ENCODE results near the gene ALG12.

The ALG12 gene

DNA sequence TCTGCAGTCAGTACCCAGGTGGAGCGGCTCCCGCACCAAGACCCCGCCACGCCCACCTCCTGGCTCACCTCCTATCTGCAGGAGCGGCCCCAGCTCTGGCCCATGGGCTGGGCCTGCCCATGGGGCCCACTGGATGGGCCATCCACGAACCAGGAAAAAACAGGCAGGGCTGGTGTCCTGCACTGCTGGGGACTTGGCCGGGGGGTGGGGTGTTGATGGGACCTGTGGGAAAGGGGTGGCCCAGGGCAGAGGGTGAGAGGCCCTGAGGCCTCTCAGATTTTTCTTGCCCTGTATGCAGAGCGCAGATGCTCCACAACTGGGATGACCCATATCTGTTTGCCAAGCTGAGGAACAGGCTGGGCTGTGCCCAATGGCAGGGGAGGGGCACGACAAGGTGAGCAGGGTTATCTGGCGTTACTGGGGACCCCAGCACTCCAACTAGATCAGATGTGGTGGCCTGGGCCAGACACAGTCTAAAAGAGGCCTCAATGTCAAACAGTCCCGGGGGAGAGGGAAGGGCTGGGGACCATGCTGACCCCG, 39.7 kb upstream of the ALG12 start:
- no peak for DNase-seq

DNA sequence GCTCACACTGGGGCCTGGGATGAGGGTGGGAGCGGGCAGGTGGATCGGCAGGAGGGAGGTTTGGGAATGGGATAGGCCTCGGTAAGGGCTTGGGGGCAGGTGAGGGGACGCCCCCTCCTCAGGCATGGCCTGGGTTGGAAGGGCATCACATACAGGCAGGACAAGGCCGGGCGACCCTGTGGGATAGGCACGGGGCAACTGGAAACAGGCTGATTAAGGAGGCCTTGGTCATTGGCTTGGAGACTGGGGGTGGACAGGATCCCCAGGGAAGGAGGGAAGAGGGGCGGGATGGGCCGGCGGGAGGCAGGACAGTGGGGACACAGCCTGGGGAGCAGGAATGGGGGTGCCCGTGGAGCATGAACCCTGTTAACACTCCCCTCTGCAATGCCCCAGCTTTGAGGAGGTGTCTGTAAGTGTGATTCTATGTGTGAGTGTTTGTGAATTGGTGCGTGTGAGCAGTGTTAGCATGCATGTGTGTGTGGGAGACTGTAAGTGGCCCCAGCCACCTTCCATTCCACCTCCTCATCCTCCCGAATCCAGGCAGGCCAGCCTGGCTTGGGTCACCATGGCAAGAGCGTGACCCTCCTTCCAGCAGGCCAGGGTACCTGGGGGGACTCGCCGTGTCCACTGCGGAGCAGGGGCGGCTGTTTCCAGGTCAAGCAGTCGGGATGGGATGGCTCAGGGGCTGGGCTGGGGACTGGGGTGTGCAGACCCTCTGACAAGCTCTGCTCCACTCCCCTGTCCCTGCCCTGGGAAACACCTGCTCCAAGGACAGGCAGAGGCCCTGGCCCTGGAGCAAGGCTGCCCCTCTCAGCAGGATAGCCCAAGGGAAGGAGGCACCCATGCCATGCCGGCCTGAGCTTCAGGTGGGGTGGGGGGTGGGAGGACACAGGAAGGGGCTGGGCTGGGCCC, 38.9 kb upstream of the ALG12 start:
- DNase-seq: no peak

DNA sequence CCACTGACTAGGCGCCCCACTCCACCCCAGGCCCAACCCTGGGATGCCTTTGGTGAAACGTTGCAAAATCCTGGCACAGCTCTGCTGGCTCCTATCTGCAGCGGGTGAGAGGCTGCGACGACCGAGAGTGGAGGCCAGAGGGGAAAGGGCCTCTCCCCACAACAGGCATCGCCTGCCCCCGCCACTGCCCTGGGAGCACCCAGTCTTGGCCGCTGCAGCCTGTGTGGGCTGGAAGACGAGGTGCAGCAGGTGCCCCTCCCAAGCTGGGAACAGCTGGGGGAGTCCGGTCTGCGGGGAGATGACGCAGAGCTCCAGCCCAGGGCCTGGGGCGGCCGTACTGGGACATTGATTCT, 38.2 kb upstream of the ALG12 start:
- no peak for DNase-seq

DNA sequence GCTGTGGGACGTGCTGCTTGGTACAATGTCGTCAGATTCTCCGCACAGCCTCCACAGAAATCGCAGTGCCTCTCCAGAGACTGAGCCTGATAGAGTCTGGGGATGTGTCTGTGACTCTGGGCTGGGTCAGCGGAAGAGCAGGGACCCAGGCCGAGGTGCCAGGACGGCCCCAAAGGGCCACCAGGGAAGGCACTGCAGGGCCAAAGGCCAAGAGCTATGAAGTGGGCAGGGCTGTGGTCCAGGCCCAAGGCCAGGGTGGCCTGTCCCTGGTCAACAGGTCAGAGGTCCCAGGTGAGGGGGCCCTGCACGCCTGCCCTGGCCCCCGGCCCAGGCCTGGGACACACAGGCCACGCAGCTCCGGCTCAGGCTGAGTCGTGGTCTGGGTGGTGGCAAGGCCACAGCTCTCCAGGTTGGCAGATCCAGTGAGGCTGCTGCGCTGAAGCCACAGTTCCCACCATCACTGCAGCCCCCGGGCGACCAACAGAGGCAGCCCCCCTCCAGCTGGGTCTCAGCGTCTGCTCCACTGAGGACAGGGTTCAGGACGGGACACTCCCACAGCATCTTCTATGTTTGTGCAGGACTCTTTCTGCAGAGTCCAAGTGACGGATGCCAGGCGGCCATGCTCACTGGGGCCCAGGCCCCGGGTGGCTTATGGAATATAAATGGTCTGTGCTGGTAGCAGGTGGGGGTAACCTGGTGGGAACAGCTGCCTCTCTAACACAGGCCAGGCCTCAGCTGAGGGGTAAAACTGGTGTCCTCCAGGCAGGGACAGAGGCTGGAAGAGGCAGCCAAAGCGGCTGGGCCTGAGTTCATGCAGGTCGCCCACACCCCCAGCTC, 37.6 kb upstream of the ALG12 start:
- no peak for DNase-seq

DNA sequence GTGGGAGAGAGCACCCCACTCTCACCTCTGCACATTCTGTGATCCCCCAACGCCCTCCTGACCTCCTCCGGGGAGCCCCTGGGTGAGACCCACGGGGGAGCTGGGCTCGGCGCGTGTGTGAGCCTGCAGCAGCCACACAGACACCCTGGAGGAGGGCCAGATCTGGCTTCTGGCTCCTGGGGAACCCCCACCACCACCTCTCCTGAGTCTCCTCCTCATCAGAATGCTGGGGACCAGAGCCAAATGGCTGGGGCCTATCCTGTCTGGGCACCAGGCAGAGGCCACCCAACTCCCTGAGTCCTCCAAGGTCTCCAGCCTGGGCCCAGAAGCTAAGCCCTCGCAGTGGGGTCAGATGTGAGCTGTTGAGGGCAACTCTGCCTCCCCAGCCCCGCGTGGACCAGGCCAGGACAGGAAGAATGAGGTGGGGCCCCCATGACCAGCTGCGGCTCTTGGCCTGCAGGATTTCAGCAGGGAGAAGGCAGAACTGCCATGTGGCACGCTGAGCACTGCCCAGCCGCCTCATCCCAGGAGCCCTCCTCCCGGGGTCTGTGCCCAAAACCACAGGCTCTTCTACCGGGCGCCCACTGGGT, 36.8 kb upstream of the ALG12 start:
- no peak for DNase-seq

DNA sequence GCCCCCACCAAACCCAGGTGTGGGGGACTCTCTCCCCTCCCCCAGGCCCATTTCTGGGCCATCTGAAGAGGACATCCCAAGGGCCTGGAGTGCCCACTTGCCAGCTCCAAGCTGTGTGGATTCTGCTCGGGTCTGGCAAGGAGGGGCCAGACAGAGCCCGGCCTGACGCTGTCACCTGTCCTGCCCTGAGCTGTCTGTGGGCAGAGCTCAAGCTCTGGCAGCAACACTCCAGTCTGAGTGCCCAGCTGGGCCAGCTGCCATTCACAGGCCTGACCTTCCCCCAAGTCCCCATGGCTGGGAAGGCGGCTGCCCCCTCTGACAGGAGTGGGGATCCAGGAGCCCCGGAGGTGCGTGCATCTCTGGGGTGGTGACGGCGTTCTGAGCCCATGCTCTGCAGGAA, 36.1 kb upstream of the ALG12 start:
- DNase-seq: no peak

DNA sequence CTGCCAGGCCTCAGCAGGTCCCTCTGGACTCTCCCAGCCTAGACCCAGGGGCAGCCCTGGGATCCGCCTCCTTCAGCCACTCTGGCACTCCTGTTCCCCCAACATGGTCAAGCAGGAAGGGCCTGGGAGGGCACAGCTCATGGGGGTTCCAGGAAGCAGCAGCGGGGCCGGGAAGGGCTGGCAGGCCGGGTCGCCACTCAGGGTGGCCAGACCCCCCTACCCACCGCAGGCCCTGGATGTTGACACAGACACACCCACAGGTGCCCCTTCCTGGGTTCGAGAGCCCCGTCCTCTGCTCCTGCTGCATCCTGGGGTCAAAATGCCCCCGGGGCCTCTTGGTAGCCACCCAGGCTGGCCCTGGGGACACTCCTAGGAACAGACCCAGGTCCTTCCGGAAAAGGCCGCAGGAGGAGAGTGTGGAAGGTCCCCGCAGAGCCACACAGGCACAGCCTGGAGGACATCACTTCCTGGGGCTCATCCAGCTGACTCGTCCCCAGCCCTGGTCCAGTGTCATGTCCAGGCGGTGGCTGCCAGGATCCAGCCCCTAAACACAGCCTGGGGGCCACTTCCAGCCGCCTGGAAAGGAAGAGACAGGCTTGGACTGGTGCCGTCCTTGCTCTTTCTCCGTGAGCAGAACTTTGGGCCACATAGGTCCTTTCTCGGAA, 35.6 kb upstream of the ALG12 start:
- no peak for DNase-seq

DNA sequence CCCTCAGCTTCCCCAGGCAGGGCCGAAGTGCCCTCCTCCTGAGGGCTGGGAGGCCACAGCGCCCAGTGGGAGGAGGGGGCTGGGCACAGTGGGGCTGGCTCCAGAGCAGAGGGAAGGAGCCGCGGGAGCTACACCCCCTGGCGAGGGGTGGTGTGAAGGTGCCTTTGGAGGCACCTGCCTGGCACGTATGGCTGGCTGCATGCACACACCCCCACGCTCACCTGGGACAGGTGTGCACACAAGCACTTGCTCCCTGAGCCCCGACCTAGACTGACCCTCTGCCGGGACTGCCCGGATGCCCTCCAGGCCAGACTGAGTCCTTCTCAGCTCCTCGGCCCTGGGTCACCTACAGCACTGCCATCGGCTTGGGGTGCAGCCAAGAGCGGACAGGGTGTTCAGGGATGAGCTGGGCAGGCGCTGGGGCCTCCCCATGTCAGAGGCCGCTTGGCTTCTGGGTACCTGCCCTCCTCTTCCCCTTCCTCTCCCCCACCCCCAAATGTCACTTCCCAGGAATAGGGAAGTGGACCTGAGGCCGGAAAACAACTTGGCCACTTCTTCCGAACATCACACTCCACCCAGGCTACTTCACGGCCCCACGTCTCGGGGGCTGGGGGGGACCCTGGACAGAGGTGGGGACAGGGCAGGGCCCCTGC, 34.9 kb upstream of the ALG12 start:
- no peak for DNase-seq

DNA sequence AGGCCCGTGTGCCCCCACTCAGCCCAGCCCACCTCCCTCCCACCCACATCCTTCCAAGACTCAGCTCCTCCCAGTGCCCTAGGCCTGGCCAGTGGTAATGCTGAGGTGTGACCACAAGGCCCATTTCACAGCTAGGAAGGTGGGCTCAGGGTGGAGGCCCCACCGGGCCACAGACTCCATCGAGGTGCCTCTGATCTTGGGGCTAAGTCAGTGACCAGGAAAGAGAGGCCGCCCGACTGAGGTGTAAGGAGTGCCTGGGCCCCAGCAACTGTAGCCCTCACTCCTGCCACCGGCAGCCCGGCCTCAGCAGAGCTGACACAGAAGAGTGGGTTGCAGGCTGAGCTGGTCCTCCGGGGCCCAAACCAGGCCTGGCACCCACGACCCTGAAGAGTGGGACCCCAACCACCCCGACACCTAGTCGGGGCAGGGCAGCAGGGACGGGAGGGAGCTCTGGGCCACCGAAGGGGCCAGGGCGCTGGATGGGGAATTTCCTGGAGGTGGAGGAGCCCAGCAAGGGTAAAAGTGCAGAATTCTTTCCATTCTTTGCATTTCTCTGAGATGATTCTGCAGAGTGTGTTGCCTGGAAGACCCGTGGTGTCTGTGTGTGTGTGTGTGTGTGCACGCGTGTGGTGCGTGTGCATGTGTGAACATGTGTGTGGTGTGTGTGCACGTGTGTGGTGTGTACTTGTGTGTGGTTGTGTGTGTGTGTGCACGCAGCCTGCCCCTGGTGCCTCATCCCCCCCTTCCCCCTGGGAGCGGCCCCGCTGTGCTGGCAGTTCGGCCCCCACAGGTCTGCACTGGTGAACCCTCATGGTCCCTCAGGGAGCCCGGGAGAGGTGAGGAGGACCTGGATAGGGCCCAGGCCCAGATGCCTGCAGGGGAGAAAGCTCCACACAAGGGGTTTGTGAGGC, 34.0 kb upstream of the ALG12 start:
- DNase-seq: no peak

DNA sequence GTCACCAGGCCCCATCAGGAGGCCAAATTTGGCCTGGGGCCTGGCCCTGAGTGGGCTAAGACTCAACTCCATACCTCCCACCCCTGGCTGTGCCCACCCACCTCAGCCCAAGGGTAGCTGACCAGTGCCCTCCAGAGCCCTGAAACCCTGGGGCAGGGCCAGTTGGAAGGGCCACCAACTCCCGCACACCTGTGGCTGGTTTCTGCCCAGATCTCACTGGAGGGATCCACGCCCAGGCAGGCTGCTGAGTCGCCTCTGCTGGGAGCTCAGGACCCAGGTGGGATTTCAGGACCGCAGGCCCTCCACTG, 33.4 kb upstream of the ALG12 start:
- DNase-seq: no peak

DNA sequence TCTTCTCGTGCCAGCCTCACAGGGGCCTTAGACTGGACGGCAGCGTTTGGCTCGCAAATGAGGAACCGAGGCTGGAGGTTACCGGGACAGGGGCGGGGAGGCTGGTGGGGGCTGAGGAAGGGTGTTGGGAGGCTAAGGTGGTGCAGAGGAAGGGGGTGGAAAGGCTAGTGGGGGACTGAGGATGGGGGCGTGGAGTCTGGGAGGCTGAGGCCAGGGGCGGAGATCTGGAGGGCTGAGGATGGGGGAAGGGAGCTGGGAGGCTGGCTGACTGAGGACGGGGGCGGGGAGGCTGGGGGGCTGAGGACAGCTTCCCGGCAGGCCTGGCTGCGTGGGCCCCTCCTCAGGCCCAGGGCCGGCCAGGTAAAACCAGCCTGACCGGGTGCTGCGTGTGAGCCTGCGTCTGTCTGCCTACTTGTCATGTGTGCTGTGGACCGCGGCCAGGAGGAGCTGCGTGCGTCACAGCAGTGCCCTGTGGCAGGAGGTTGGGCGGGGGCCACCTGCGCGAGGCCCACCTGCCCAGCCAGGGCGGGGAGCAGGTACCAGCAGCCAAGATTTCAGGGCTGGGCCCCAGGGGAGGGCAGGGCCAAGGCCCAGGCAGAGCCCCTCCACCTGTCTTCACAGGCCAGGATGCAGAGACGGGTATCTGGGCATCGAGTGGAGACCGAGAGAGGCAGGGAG, 32.9 kb upstream of the ALG12 start:
- no peak for DNase-seq

DNA sequence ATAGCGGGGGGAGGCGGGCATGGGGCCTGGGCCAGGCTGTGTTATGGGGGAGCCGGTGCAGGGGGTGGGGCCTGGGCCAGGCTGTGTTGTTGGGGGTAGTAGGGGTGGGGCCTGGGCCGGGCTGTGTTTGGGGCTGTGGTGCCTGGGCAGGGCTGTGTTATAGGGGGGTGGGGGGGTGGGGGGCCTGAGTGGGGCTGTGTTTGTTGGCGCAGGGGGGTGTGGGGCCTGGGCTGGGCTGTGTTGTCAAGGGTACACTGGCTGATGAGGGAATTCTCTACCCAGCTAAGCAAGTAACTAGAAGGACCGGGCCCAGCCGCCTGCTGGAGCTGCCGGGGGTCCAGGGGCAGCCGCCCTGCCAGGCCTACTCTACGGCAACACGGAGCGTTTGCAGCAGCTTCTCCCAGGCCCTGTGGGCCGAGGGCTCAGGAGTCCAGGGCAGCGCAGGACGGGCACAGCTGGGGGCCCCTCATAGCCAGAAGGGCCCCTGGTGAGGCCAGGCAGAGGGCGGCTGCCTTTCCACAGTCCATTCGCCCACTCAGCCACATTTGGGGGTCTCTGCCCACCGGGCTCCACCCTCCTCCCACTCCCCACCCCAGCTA, 32.3 kb upstream of the ALG12 start:
- DNase-seq: no peak

DNA sequence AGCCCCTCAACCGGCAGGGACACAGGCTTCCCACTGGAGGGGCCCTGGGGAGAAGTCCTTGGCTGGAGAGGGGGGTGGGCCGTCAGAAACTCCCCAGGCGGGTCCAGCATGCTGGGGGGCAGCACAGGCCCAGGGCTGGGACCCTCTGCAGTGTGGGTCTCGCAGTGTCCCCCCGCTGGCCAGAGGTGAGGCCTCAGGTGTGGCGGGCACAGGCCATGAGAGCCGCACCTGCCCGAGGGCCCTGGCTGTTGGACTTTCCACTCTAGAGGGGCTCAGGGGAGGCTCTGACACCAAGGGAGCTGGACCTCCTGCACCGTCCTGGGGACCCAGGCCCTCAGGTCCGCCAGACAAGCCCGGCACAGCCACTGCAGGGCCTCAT, 31.7 kb upstream of the ALG12 start:
- no peak for DNase-seq

DNA sequence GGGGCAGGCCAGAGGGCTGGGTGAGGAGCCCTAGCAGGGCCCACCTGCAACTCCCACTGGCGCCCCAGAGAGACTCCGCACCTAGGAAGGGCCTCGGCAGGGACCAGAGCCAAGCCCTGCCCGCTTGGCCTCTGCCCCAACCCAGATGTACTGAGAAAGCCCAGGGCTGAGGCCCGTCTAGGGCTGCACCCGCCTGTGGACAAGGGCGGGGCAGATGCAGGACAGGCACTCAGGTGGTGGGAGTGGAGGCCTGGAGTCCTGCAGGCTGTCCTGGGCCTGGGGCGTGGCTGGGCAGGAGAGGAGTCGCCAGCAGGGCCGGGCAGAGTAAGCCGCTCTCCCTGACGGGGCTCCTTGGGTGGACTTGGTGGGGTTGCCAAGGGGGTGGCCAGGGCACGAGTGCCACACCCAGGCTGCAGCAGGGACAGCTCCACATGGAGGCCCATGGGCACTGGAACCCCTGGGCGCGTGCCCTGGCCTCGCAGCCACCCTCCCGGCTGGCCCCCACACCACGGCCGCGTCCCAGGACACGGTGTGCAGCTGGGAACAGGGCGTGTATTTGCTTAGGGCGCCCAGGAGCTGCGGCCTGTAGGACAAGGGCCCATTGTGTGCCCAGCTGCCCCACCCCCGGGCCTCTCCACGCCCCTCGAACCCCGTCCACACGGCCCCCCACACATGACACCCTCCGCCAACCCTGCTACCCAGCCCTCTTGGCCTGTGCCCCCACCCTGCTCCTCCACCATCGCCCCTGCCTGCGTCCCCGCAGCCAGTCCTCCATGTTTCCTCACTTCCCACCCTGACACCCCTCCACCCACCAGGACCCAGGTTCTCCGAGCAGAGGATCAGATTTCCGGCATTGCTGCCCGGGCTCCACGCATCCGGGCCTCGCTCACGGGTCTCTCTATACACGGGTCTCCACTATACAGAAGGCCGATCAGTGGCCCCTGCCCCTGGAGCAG, 31.0 kb upstream of the ALG12 start:
- DNase-seq: no peak

DNA sequence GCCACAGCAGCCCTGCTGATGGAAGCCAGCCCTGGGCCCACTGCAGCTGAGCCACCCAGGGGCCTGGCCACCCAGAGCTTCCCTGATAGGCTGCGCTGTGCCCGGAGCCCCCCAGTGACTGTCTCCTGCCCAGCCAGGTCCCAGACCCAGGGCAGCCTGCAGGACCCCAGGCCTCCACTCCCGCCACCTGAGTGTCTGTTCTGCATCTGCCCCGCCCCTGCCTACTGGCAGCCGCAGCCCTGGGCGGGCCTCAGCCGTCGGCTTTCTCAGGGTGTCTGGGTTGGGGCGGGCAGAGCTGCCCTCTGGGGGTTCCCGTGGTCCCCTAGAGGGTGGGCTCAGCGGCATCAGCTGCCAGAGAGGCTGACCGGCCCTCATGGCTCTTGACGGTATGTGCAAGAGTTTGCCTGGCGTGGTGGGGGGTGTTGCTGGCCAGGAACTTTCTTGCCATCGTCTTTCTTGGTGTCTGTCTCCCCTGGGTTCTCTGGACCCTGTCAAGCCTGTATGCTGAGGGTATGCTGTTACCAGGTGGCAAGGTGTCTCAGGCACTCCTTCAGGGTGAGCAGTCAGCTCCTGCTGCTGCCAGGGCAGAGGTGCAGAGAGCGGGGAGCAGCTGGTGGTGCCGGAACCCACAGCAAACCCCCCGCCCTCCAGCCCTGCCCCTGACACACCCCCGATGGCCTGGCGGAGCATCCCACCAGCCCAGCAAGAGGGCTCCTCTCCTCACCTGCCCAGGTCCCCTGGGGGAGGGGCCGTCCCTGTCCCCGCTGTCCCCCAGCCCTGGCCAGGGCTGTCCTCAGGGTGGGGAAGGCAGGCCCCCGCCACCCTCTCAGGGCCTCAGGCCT, 30.1 kb upstream of the ALG12 start:
- no peak for DNase-seq

DNA sequence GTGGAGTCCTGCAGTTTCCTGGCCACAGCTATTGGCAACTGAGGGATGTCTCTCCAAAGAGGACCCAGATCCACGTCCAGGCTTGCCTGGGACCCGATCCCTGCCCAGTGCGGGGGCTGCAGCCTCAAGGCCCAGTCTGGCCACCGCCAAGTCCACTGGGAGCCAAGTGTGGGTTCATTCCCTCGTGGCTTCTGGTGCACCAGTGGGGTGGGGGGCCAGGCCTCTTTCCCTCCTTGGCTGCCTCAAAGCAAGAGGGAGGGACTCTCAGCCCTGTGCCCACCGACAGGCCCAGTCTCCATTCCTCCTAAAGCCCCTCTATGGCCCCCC, 29.0 kb upstream of the ALG12 start:
- DNase-seq: no peak

DNA sequence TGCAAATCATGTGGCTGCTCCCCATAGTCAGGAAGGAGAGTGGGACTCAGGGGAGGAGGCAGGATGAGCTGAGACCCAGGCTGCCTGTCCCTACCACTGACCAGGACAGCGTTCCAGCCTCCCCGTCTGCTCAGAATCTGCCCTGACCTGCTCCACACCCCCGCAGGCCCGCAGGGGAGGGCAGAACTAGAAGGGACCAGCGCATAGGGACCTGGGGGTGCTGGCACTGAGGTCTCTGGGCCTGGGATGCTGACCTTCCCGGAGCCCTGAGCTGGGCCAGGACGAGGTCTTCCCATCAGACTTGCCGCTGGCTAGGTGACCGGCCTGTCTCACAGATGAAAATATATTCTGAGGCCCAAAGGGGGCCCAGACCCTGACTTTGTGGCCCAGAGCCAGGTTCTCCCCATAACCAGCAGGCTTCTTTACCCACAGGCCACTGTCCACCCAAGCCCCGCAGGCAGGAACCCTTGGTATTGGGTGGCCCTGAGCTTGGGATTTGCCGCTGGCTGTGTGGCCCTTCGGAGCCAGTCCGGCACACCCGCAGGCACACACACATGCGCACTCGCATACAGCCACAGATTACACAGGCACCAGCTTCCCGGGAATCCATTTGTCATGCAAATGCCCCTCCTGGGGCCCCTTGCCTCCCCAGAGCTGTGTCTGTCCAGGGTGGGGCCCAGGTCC, 28.5 kb upstream of the ALG12 start:
- DNase-seq: no peak

Measured in activated CD4-positive, alpha-beta T cell treated with anti-CD3 and anti-CD28 coated beads, Interleukin-2, amount 50 U/mL, for 16 hours (primary cell).